CD8-positive, alpha-beta memory T cell (primary cell): ENCODE results near the gene HAND1. TPM values are rescaled to one million over a fixed set of nuclear protein-coding genes. Genes with fewer than 3 reads are reported as not detected.
A peak's percentile ranks its signal among the peaks of the same experiment; 100 is the strongest.

Experiments used
- CTCF ChIA-PET: fragments of 350-600 bp; sonication (Branson Sonifier 250); formaldehyde crosslinking; loops from one replicate; lab custom pipeline; 2021; ENCODE audit warnings: antibody characterized with exemption; lab: Charles Lee
- POLR2A ChIA-PET: fragments of 350-600 bp; sonication (Branson Sonifier 250); formaldehyde crosslinking; loops from one replicate; lab custom pipeline; 2021; ENCODE audit warnings: antibody characterized with exemption; lab: Charles Lee
- DNase-seq, 5 donors: peaks; one replicate each; pipeline versions ENCODE4 v3.0.0 to v3.0.0-alpha.2; 2020 to 2022; ENCODE audit warnings: mixed read lengths in 1 of 5
- H3K27ac ChIP-seq: one replicate; pipeline ENCODE4 v1.7.0; 2013; ENCODE audit warnings: low read depth, mild to moderate bottlenecking, low read length, moderate library complexity
- H3K27me3 ChIP-seq: 2 replicates; pipeline ENCODE4 v1.7.0; 2013; ENCODE audit warnings: low read length, mild to moderate bottlenecking; ENCODE audit not compliant: insufficient read depth, poor library complexity, severe bottlenecking
- H3K36me3 ChIP-seq: 2 replicates; pipeline ENCODE4 v1.7.0; 2013; ENCODE audit warnings: mild to moderate bottlenecking, low read length, moderate library complexity; ENCODE audit not compliant: insufficient read depth
- H3K4me1 ChIP-seq: 2 replicates; pipeline ENCODE4 v1.7.0; 2013; ENCODE audit warnings: mild to moderate bottlenecking, low read length, moderate library complexity; ENCODE audit not compliant: insufficient read depth
- H3K4me3 ChIP-seq: 2 replicates; pipeline ENCODE4 v1.7.0; 2013; ENCODE audit warnings: mild to moderate bottlenecking, low read length
- H3K9me3 ChIP-seq: 2 replicates; pipeline ENCODE4 v1.7.0; 2013; ENCODE audit warnings: mild to moderate bottlenecking, low read length
- H3K27ac Mint-ChIP-seq, 8 donors: one replicate each; pipeline ENCODE4 v1.8.0; 2020 to 2021; ENCODE audit warnings: mixed read lengths in 8 of 8, mild to moderate bottlenecking in 6 of 8, inconsistent platforms in 3 of 8, moderate library complexity in 3 of 8
- H3K27me3 Mint-ChIP-seq, 2 donors: one replicate each; pipeline ENCODE4 v1.8.0; 2020 to 2021; ENCODE audit warnings: mixed read lengths in 2 of 2, mild to moderate bottlenecking in 1 of 2, moderate library complexity in 1 of 2
- H3K36me3 Mint-ChIP-seq, 3 donors: one replicate each; pipeline ENCODE4 v1.8.0; 2020 to 2021; ENCODE audit warnings: mixed read lengths in 3 of 3, inconsistent platforms in 1 of 3, mild to moderate bottlenecking in 1 of 3
- H3K4me1 Mint-ChIP-seq, 3 donors: one replicate each; pipeline ENCODE4 v1.8.0; 2020 to 2021; ENCODE audit warnings: mixed read lengths in 3 of 3, inconsistent platforms in 1 of 3, mild to moderate bottlenecking in 1 of 3
- H3K4me3 Mint-ChIP-seq, 7 donors: one replicate each; pipeline ENCODE4 v1.8.0; 2020 to 2021; ENCODE audit warnings: mixed read lengths in 7 of 7, mild to moderate bottlenecking in 6 of 7, moderate library complexity in 4 of 7, inconsistent platforms in 2 of 7
- H3K9me3 Mint-ChIP-seq, 5 donors: one replicate each; pipeline ENCODE4 v1.8.0; 2020 to 2022; ENCODE audit warnings: mixed read lengths in 5 of 5, mild to moderate bottlenecking in 3 of 5, moderate library complexity in 2 of 5, inconsistent platforms in 1 of 5
- polyA plus RNA-seq: library from polyadenylated mRNA; unstranded; fragments of 300-500 nt; fragmentation: Illumina TruSeq; gene quantifications from one replicate; pipeline ENCODE4 v1.2.3, GENCODE V29; 2021
- total RNA-seq, 2 experiments: library from RNA; stranded (reverse); gene quantifications; one replicate each; pipeline ENCODE4 v1.2.3, GENCODE V29; 2021

HAND1 gene
- total and polyA plus RNA-seq, 3 experiments from 2014 or later = not detected

GRCh38 chr5:154459015-154459414 lies 19.0 kb downstream of the HAND1 start:
- H3K4me1 ChIP-seq = no peaks in the 10 kb centered on the region
- H3K36me3 Mint-ChIP-seq = peaks cover 10 to 71% (median 29%) of the 10 kb centered on the region in 3 donors
- H3K4me3 ChIP-seq = no peak overlapping the region
- no peaks in the 10 kb centered on the region for H3K9me3 ChIP-seq
- H3K27ac ChIP-seq = no peak overlapping the region
- DNase-seq = no peak
- H3K27me3 ChIP-seq = no peaks in the 10 kb centered on the region
- peaks cover 34% of the 10 kb centered on the region for H3K36me3 ChIP-seq
- no peaks in the 10 kb centered on the region for H3K4me1 Mint-ChIP-seq
- POLR2A ChIA-PET = no interaction called here
- H3K4me3 Mint-ChIP-seq = no peak overlapping the region
- CTCF ChIA-PET = interaction anchor here (1.0 kb wide), 1 partner anchor 9 kb away, joined by 3 read pairs; no protein-coding TSS in a partner anchor
- H3K9me3 Mint-ChIP-seq = no peaks in the 10 kb centered on the region
- no peak overlapping the region for H3K27ac Mint-ChIP-seq
- no peaks in the 10 kb centered on the region for H3K27me3 Mint-ChIP-seq

GRCh38 chr5:154456540-154456939 lies 21.5 kb downstream of the HAND1 start:
- no peaks in the 10 kb centered on the region for H3K4me1 ChIP-seq
- Mint-ChIP-seq H3K27me3 (no peaks in the 10 kb centered on the region), H3K4me1 (peaks cover 0 to 3% (median 0%) of the 10 kb centered on the region in 3 donors), H3K9me3 (no peaks in the 10 kb centered on the region), H3K27ac (no peak overlapping the region), H3K4me3 (no peak overlapping the region), H3K36me3 (peaks cover 21 to 89% (median 38%) of the 10 kb centered on the region in 3 donors)
- H3K27me3 ChIP-seq = no peaks in the 10 kb centered on the region
- H3K36me3 ChIP-seq = peaks cover 56% of the 10 kb centered on the region
- H3K9me3 ChIP-seq = no peaks in the 10 kb centered on the region
- H3K4me3 ChIP-seq = no peak overlapping the region
- POLR2A ChIA-PET = no interaction called here
- H3K27ac ChIP-seq = no peak overlapping the region
- no peak for DNase-seq
- CTCF ChIA-PET = interaction anchor here (1.2 kb wide), 1 partner anchor 11 kb away, joined by 4 read pairs; no protein-coding TSS in a partner anchor

GRCh38 chr5:154455585-154455984 lies 22.4 kb downstream of the HAND1 start:
- Histone ChIP-seq H3K27ac (no peak overlapping the region), H3K36me3 (peaks cover 63% of the 10 kb centered on the region), H3K27me3 (no peaks in the 10 kb centered on the region), H3K4me1 (no peaks in the 10 kb centered on the region), H3K9me3 (no peaks in the 10 kb centered on the region), H3K4me3 (no peak overlapping the region)
- Mint-ChIP-seq H3K4me1 (peaks cover 3 to 10% (median 7%) of the 10 kb centered on the region in 3 donors), H3K27me3 (no peaks in the 10 kb centered on the region), H3K36me3 (peaks cover 21 to 92% (median 36%) of the 10 kb centered on the region in 3 donors), H3K27ac (no peak overlapping the region), H3K4me3 (no peak overlapping the region), H3K9me3 (no peaks in the 10 kb centered on the region)
- ChIA-PET POLR2A (no interaction called here), CTCF (interaction anchor here (1.2 kb wide), 1 partner anchor 12 kb away, joined by 4 read pairs; no protein-coding TSS in a partner anchor)
- DNase-seq = no peak

- H3K27me3 Mint-ChIP-seq = no peaks in the 10 kb centered on the region
- no peak overlapping the region for H3K4me3 Mint-ChIP-seq
- H3K4me1 Mint-ChIP-seq = peaks cover 35 to 44% (median 42%) of the 10 kb centered on the region in 3 donors
- DNase-seq = no peak
- ChIA-PET CTCF (no interaction called here), POLR2A (no interaction called here)
- peaks cover 14 to 71% (median 22%) of the 10 kb centered on the region in 3 donors for H3K36me3 Mint-ChIP-seq
- H3K4me3 ChIP-seq = no peak overlapping the region
- H3K9me3 ChIP-seq = no peaks in the 10 kb centered on the region
- H3K27ac Mint-ChIP-seq = peak overlapping the region in 1 of 8 donors; percentile 8
- no peaks in the 10 kb centered on the region for H3K9me3 Mint-ChIP-seq
- peaks cover 53% of the 10 kb centered on the region for H3K36me3 ChIP-seq
- no peaks in the 10 kb centered on the region for H3K27me3 ChIP-seq
- no peak overlapping the region for H3K27ac ChIP-seq
- peaks cover 26% of the 10 kb centered on the region for H3K4me1 ChIP-seq
Observed at GRCh38 chr5:154451957-154452356, 26.1 kb downstream of the HAND1 start.

- peaks cover 35% of the 10 kb centered on the region for H3K36me3 ChIP-seq
- peaks cover 31% of the 10 kb centered on the region for H3K4me1 ChIP-seq
- no peaks in the 10 kb centered on the region for H3K27me3 ChIP-seq
- no peak overlapping the region for H3K27ac ChIP-seq
- peak overlapping the region in 2 of 7 donors; percentile 3 to 56 for H3K4me3 Mint-ChIP-seq
- H3K4me3 ChIP-seq = no peak overlapping the region
- H3K27me3 Mint-ChIP-seq = no peaks in the 10 kb centered on the region
- no peaks in the 10 kb centered on the region for H3K9me3 Mint-ChIP-seq
- H3K36me3 Mint-ChIP-seq = peaks cover 11 to 62% (median 13%) of the 10 kb centered on the region in 3 donors
- H3K4me1 Mint-ChIP-seq = peaks cover 45 to 56% (median 51%) of the 10 kb centered on the region in 3 donors
- no peaks in the 10 kb centered on the region for H3K9me3 ChIP-seq
- no peak for DNase-seq
- ChIA-PET POLR2A (no interaction called here), CTCF (no interaction called here)
- H3K27ac Mint-ChIP-seq = peak overlapping the region in 1 of 8 donors; percentile 12
Observed at GRCh38 chr5:154449786-154450185, 28.2 kb downstream of the HAND1 start.

GRCh38 chr5:154447089-154447725 lies 30.8 kb downstream of the HAND1 start:
- peaks cover 3 to 44% (median 8%) of the 10 kb centered on the region in 3 donors for H3K36me3 Mint-ChIP-seq
- H3K4me1 Mint-ChIP-seq = peaks cover 57 to 74% (median 74%) of the 10 kb centered on the region in 3 donors
- H3K27me3 Mint-ChIP-seq = no peaks in the 10 kb centered on the region
- Histone ChIP-seq H3K4me3 (peak overlapping the region; percentile 78), H3K27ac (peak overlapping the region; percentile 20), H3K36me3 (peaks cover 21% of the 10 kb centered on the region), H3K9me3 (no peaks in the 10 kb centered on the region), H3K27me3 (no peaks in the 10 kb centered on the region), H3K4me1 (peaks cover 38% of the 10 kb centered on the region)
- ChIA-PET POLR2A (interaction anchor here (1.4 kb wide), 1 partner anchor 257 kb away, joined by 3 read pairs; the partner anchor contains the start of gene GALNT10), CTCF (no interaction called here)
- peak overlapping the region; percentile 44 to 99 (median 92) for H3K27ac Mint-ChIP-seq
- peak in 2 of 5 donors; percentile 11 to 27 for DNase-seq
- H3K4me3 Mint-ChIP-seq = peak overlapping the region; percentile 88 to 96 (median 92)
- H3K9me3 Mint-ChIP-seq = no peaks in the 10 kb centered on the region

GRCh38 chr5:154446195-154447088 lies 31.6 kb downstream of the HAND1 start:
- Histone ChIP-seq H3K4me3 (peak overlapping the region; percentile 78), H3K27ac (peak overlapping the region; percentile 65), H3K9me3 (no peaks in the 10 kb centered on the region), H3K27me3 (no peaks in the 10 kb centered on the region), H3K36me3 (peaks cover 16% of the 10 kb centered on the region), H3K4me1 (peaks cover 38% of the 10 kb centered on the region)
- H3K4me3 Mint-ChIP-seq = peak overlapping the region; percentile 88 to 96 (median 92)
- H3K36me3 Mint-ChIP-seq = peaks cover 9 to 44% (median 12%) of the 10 kb centered on the region in 3 donors
- peak; percentile 28 to 56 (median 34) for DNase-seq
- H3K27ac Mint-ChIP-seq = peak overlapping the region; percentile 44 to 99 (median 92)
- POLR2A ChIA-PET = interaction anchor here (1.4 kb wide), 1 partner anchor 256 kb away, joined by 3 read pairs; the partner anchor contains the start of gene GALNT10
- CTCF ChIA-PET = no interaction called here
- H3K4me1 Mint-ChIP-seq = peaks cover 59 to 82% (median 78%) of the 10 kb centered on the region in 3 donors
- H3K27me3 Mint-ChIP-seq = no peaks in the 10 kb centered on the region
- H3K9me3 Mint-ChIP-seq = no peaks in the 10 kb centered on the region
